Testis (tissue), 3 donors: ENCODE data around the gene ZSCAN22. TPM values are rescaled to one million over a fixed set of nuclear protein-coding genes. Genes with fewer than 3 reads are reported as not detected.

Experiments
- DNase-seq: peaks from one replicate; pipeline ENCODE4 v3.0.0-alpha.2; 2019
- H3K27ac ChIP-seq, 2 donors: fragments of 200-600 bp; sonication (generic); one replicate each; pipeline ENCODE4 v1.5.1; 2019
- H3K27me3 ChIP-seq: fragments of 200-600 bp; sonication (generic); one replicate; pipeline ENCODE4 v1.5.1; 2019
- H3K36me3 ChIP-seq: fragments of 200-600 bp; sonication (generic); one replicate; pipeline ENCODE4 v1.5.1; 2017; ENCODE audit warnings: low read depth; ENCODE audit errors: missing control alignments
- H3K4me1 ChIP-seq: fragments of 200-600 bp; sonication (generic); one replicate; pipeline ENCODE4 v1.5.1; 2019
- H3K4me3 ChIP-seq, 2 donors: fragments of 200-600 bp; sonication (generic); one replicate each; pipeline ENCODE4 v1.5.1; 2017 to 2019
- H3K9me3 ChIP-seq: fragments of 200-600 bp; sonication (generic); one replicate; pipeline ENCODE4 v1.5.1; 2017
- CTCF ChIP-seq, 3 experiments: fragments of 450-650 bp in 2 of 3; fragments of 200-600 bp in 1 of 3; sonication (generic) in 1 of 3; IDR thresholded peaks; one replicate each; pipeline ENCODE4 v1.5.1; 2016 to 2019; ENCODE audit warnings: antibody characterized with exemption in 3 of 3, mild to moderate bottlenecking in 2 of 3, moderate library complexity in 1 of 3
- POLR2A ChIP-seq: fragments of 450-650 bp; IDR thresholded peaks from one replicate; pipeline ENCODE4 v1.6.1; 2017; ENCODE audit warnings: antibody characterized with exemption, mild to moderate bottlenecking, moderate library complexity
- WGBS, 2 donors: methylation state at CpG; one replicate each; pipeline ENCODE4 v1.1.5; 2018; 5-methylcytosine and 5-hydroxymethylcytosine counted together
- intact Hi-C: fragments of 100-400 bp; cut with DNase I; formaldehyde crosslinking; loops from one replicate; pipeline ENCODE4 v1.15.1; 2023; ENCODE audit warnings: low total_unique reads
- polyA plus RNA-seq: library from polyadenylated mRNA; stranded (reverse); fragments of 350-450 nt; fragmentation: Illumina TruSeq; extraction: RNeasy Lipid Tissue Mini Kit (QIAGEN cat#74804); gene quantifications from one replicate; pipeline ENCODE4 v1.2.3, GENCODE V29; 2014; ENCODE audit warnings: low read depth, low replicate concordance; ENCODE audit not compliant: insufficient read depth
- total RNA-seq, 2 donors: library from RNA; depleted of rRNA; stranded (reverse); fragments of >200 nt; gene quantifications; one replicate each; pipeline ENCODE4 v1.2.3, GENCODE V29; 2016

ZSCAN22 gene
- total and polyA plus RNA-seq, 3 donors from 2014 or later = 2.4 to 4.9 (median 3.5) TPM

GRCh38 chr19:58352760-58353671, 26.2 kb downstream of the ZSCAN22 start, which contains the start of gene A1BG:
A1BG (minus strand) TSS chr19:58353492; CDS start chr19:58353437, 55 bp downstream.
- TF ChIP-seq POLR2A = no peak
- no peak for TF ChIP-seq CTCF (IDR thresholded peaks at IDR 0.05)
- 84 to 88% methylated on average over 10 to 26 of the region's 26 CpGs for WGBS, 2 donors
- Histone ChIP-seq H3K36me3 (no peaks in the 10 kb centered on the region), H3K27ac (no peak within 1 kb of the TSS), H3K27me3 (no peaks in the 10 kb centered on the region), H3K4me3 (no peak within 1 kb of the TSS), H3K4me1 (peaks cover 7% of the 10 kb centered on the region), H3K9me3 (no peaks in the 10 kb centered on the region)
- DNase-seq = no peak
- intact Hi-C loops = no loop called here

- DNase-seq = no peak
- TF ChIP-seq CTCF (IDR thresholded peaks at IDR 0.05) (no peak), POLR2A (no peak)
- intact Hi-C loops = no loop called here
- Histone ChIP-seq H3K4me3 (no peak overlapping the region), H3K27me3 (no peaks in the 10 kb centered on the region), H3K9me3 (no peaks in the 10 kb centered on the region), H3K27ac (no peak overlapping the region), H3K36me3 (no peaks in the 10 kb centered on the region), H3K4me1 (peaks cover 7% of the 10 kb centered on the region)
- WGBS, 2 donors = 88 to 92% methylated on average over 13 to 15 of the region's 15 CpGs
Observed at GRCh38 chr19:58353717-58354477, 27.1 kb downstream of the ZSCAN22 start.

GRCh38 chr19:58354478-58355030, 27.8 kb downstream of the ZSCAN22 start:
- Histone ChIP-seq H3K4me1 (peaks cover 7% of the 10 kb centered on the region), H3K36me3 (no peaks in the 10 kb centered on the region), H3K27me3 (no peaks in the 10 kb centered on the region), H3K9me3 (no peaks in the 10 kb centered on the region), H3K27ac (no peak overlapping the region), H3K4me3 (no peak overlapping the region)
- WGBS, 2 donors = 84 to 88% methylated on average over 6 of the region's 6 CpGs
- DNase-seq = no peak
- TF ChIP-seq POLR2A = no peak
- intact Hi-C loops = no loop called here

- Histone ChIP-seq H3K27me3 (no peaks in the 10 kb centered on the region), H3K4me3 (peak overlapping the region in 1 of 2 donors; percentile 49), H3K9me3 (no peaks in the 10 kb centered on the region), H3K36me3 (no peaks in the 10 kb centered on the region), H3K27ac (no peak overlapping the region), H3K4me1 (peaks cover under 1% of the 10 kb centered on the region)
- DNase-seq = no peak
- WGBS, 2 donors = 60 to 69% methylated on average over 10 of the region's 10 CpGs
- TF ChIP-seq POLR2A (no peak), CTCF (IDR thresholded peaks at IDR 0.05) (no peak)
- intact Hi-C loops = no loop called here
Observed at GRCh38 chr19:58355215-58355796, 28.5 kb downstream of the ZSCAN22 start.
